Activated CD4-positive, alpha-beta T cell treated with anti-CD3 and anti-CD28 coated beads, Interleukin-2, amount 10 ng/mL, durations not matched to agents 24 days and 14 days (primary cell): Measurements from ENCODE around the gene TTLL5. TPM values are rescaled to one million over a fixed set of nuclear protein-coding genes. Genes with fewer than 3 reads are reported as not detected.

Source experiments
- DNase-seq: peaks from one replicate; pipeline ENCODE4 v3.0.0; 2022
- H3K27ac Mint-ChIP-seq: one replicate; pipeline ENCODE4 v1.8.0; 2022; ENCODE audit warnings: mild to moderate bottlenecking, mixed read lengths
- H3K27me3 Mint-ChIP-seq: one replicate; pipeline ENCODE4 v1.8.0; 2022; ENCODE audit warnings: mixed read lengths
- H3K36me3 Mint-ChIP-seq: one replicate; pipeline ENCODE4 v1.8.0; 2022; ENCODE audit warnings: low read depth, mild to moderate bottlenecking, mixed read lengths
- H3K4me1 Mint-ChIP-seq: one replicate; pipeline ENCODE4 v1.8.0; 2021; ENCODE audit warnings: mixed read lengths
- H3K4me3 Mint-ChIP-seq: one replicate; pipeline ENCODE4 v1.8.0; 2022; ENCODE audit warnings: mild to moderate bottlenecking, moderate library complexity, mixed read lengths
- H3K9me3 Mint-ChIP-seq: one replicate; pipeline ENCODE4 v1.8.0; 2021; ENCODE audit warnings: mixed read lengths
- intact Hi-C: fragments of 100-400 bp; cut with micrococcal nuclease; formaldehyde crosslinking; loops from one replicate; pipeline ENCODE4 v1.15.1; 2023
- total RNA-seq: library from RNA; stranded (reverse); gene quantifications from 2 replicates; pipeline ENCODE4 v1.2.3, GENCODE V29; 2022

Gene TTLL5
- total RNA-seq, 1 donor from 2014 or later: 35.5 TPM

- Mint-ChIP-seq H3K4me1 (peaks cover 15% of the 10 kb centered on the region), H3K27me3 (no peaks in the 10 kb centered on the region), H3K27ac (no peak overlapping the region), H3K9me3 (no peaks in the 10 kb centered on the region), H3K4me3 (no peak overlapping the region), H3K36me3 (peaks cover 8% of the 10 kb centered on the region)
- DNase-seq: no peak
- intact Hi-C loops: no loop called here
Observed at GRCh38 chr14:75822522-75823141, 161.6 kb downstream of the TTLL5 start.

GRCh38 chr14:75823334-75823733 lies 162.3 kb downstream of the TTLL5 start:
- Mint-ChIP-seq H3K9me3 (no peaks in the 10 kb centered on the region), H3K36me3 (peaks cover 8% of the 10 kb centered on the region), H3K4me1 (peaks cover 15% of the 10 kb centered on the region), H3K27ac (no peak overlapping the region), H3K27me3 (no peaks in the 10 kb centered on the region), H3K4me3 (no peak overlapping the region)
- DNase-seq: no peak
- intact Hi-C loops: no loop called here

GRCh38 chr14:75824318-75824717 lies 163.3 kb downstream of the TTLL5 start:
- no peak overlapping the region for H3K27ac Mint-ChIP-seq
- H3K4me3 Mint-ChIP-seq: no peak overlapping the region
- H3K4me1 Mint-ChIP-seq: peaks cover 15% of the 10 kb centered on the region
- intact Hi-C loops: no loop called here
- no peaks in the 10 kb centered on the region for H3K9me3 Mint-ChIP-seq
- H3K27me3 Mint-ChIP-seq: no peaks in the 10 kb centered on the region
- peak; percentile 58 for DNase-seq
- peaks cover 8% of the 10 kb centered on the region for H3K36me3 Mint-ChIP-seq

- Mint-ChIP-seq H3K4me3 (no peak overlapping the region), H3K36me3 (peaks cover 8% of the 10 kb centered on the region), H3K4me1 (peaks cover 15% of the 10 kb centered on the region), H3K27me3 (no peaks in the 10 kb centered on the region), H3K9me3 (no peaks in the 10 kb centered on the region), H3K27ac (no peak overlapping the region)
- no peak for DNase-seq
- intact Hi-C loops: no loop called here
Observed at GRCh38 chr14:75825147-75825592, 164.1 kb downstream of the TTLL5 start.

GRCh38 chr14:75826599-75826998 lies 165.6 kb downstream of the TTLL5 start:
- no peaks in the 10 kb centered on the region for H3K27me3 Mint-ChIP-seq
- H3K4me1 Mint-ChIP-seq: peaks cover 23% of the 10 kb centered on the region
- no peaks in the 10 kb centered on the region for H3K9me3 Mint-ChIP-seq
- intact Hi-C loops: no loop called here
- no peak overlapping the region for H3K27ac Mint-ChIP-seq
- DNase-seq: no peak
- peaks cover 8% of the 10 kb centered on the region for H3K36me3 Mint-ChIP-seq
- no peak overlapping the region for H3K4me3 Mint-ChIP-seq

GRCh38 chr14:75827331-75827730 lies 166.3 kb downstream of the TTLL5 start:
- peaks cover 8% of the 10 kb centered on the region for H3K36me3 Mint-ChIP-seq
- no peak overlapping the region for H3K4me3 Mint-ChIP-seq
- H3K27me3 Mint-ChIP-seq: no peaks in the 10 kb centered on the region
- no peak for DNase-seq
- peaks cover 27% of the 10 kb centered on the region for H3K4me1 Mint-ChIP-seq
- intact Hi-C loops: no loop called here
- H3K9me3 Mint-ChIP-seq: no peaks in the 10 kb centered on the region
- no peak overlapping the region for H3K27ac Mint-ChIP-seq

GRCh38 chr14:75829316-75829715 lies 168.3 kb downstream of the TTLL5 start:
- Mint-ChIP-seq H3K4me1 (peaks cover 25% of the 10 kb centered on the region), H3K4me3 (no peak overlapping the region), H3K9me3 (no peaks in the 10 kb centered on the region), H3K27ac (no peak overlapping the region), H3K36me3 (peaks cover 7% of the 10 kb centered on the region), H3K27me3 (no peaks in the 10 kb centered on the region)
- intact Hi-C loops: no loop called here
- no peak for DNase-seq

GRCh38 chr14:75831455-75831854 lies 170.4 kb downstream of the TTLL5 start:
- intact Hi-C loops: no loop called here
- Mint-ChIP-seq H3K27me3 (no peaks in the 10 kb centered on the region), H3K4me1 (peaks cover 19% of the 10 kb centered on the region), H3K27ac (peak overlapping the region; percentile 69), H3K36me3 (peaks cover 12% of the 10 kb centered on the region), H3K4me3 (peak overlapping the region; percentile 44), H3K9me3 (peaks cover 3% of the 10 kb centered on the region)
- peak; percentile 87 for DNase-seq

GRCh38 chr14:75831952-75832351 lies 170.9 kb downstream of the TTLL5 start:
- Mint-ChIP-seq H3K36me3 (peaks cover 12% of the 10 kb centered on the region), H3K4me1 (peaks cover 19% of the 10 kb centered on the region), H3K9me3 (peaks cover 3% of the 10 kb centered on the region), H3K27ac (peak overlapping the region; percentile 47), H3K4me3 (no peak overlapping the region), H3K27me3 (no peaks in the 10 kb centered on the region)
- intact Hi-C loops: no loop called here
- DNase-seq: no peak

- Mint-ChIP-seq H3K4me1 (peaks cover 19% of the 10 kb centered on the region), H3K27me3 (no peaks in the 10 kb centered on the region), H3K36me3 (peaks cover 15% of the 10 kb centered on the region), H3K4me3 (no peak overlapping the region), H3K27ac (no peak overlapping the region), H3K9me3 (peaks cover 3% of the 10 kb centered on the region)
- DNase-seq: no peak
- intact Hi-C loops: no loop called here
Observed at GRCh38 chr14:75832621-75833297, 171.7 kb downstream of the TTLL5 start.

GRCh38 chr14:75833326-75834020 lies 172.4 kb downstream of the TTLL5 start:
- Mint-ChIP-seq H3K4me1 (peaks cover 19% of the 10 kb centered on the region), H3K27me3 (no peaks in the 10 kb centered on the region), H3K4me3 (no peak overlapping the region), H3K36me3 (peaks cover 17% of the 10 kb centered on the region), H3K9me3 (peaks cover 3% of the 10 kb centered on the region), H3K27ac (no peak overlapping the region)
- intact Hi-C loops: no loop called here
- DNase-seq: no peak

GRCh38 chr14:75835156-75835725 lies 174.2 kb downstream of the TTLL5 start:
- no peaks in the 10 kb centered on the region for H3K27me3 Mint-ChIP-seq
- H3K4me3 Mint-ChIP-seq: no peak overlapping the region
- no peak for DNase-seq
- intact Hi-C loops: no loop called here
- H3K4me1 Mint-ChIP-seq: peaks cover 19% of the 10 kb centered on the region
- H3K36me3 Mint-ChIP-seq: peaks cover 31% of the 10 kb centered on the region
- no peak overlapping the region for H3K27ac Mint-ChIP-seq
- peaks cover 15% of the 10 kb centered on the region for H3K9me3 Mint-ChIP-seq

- Mint-ChIP-seq H3K4me1 (peaks cover 17% of the 10 kb centered on the region), H3K9me3 (peaks cover 15% of the 10 kb centered on the region), H3K36me3 (peaks cover 31% of the 10 kb centered on the region), H3K27ac (no peak overlapping the region), H3K27me3 (no peaks in the 10 kb centered on the region), H3K4me3 (no peak overlapping the region)
- intact Hi-C loops: no loop called here
- no peak for DNase-seq
Observed at GRCh38 chr14:75835737-75836136, 174.7 kb downstream of the TTLL5 start.
